AG04449 (cell line): Measurements from ENCODE around the gene NUP214.

Source experiments
- CTCF ChIA-PET: fragments of 350-600 bp; formaldehyde crosslinking; extraction: SDS; loops from one replicate; lab custom pipeline; 2021; ENCODE audit warnings: antibody characterized with exemption; lab: Yijun Ruan, JAX
- POLR2A ChIA-PET: fragments of 400-600, 350-600 bp; formaldehyde crosslinking; extraction: SDS; loops from one replicate; lab custom pipeline; 2020; ENCODE audit warnings: antibody characterized with exemption, inconsistent platforms; lab: Yijun Ruan, JAX
- DNase-seq: peaks from one replicate; pipeline ENCODE4 v3.0.0-alpha.2; 2010; ENCODE audit warnings: low read depth, low spot score
- H3K4me3 ChIP-seq: 2 replicates; pipeline ENCODE4 v1.5.1; 2011; ENCODE audit warnings: low read depth, mild to moderate bottlenecking, control low read depth, low read length
- CTCF ChIP-seq: IDR thresholded peaks from one replicate; pipeline ENCODE4 v1.5.1; 2011; ENCODE audit warnings: mild to moderate bottlenecking, moderate library complexity, low read length, control low read depth, inconsistent platforms; ENCODE audit not compliant: insufficient read depth; ENCODE audit errors: missing control alignments

NUP214 gene

GRCh38 chr9:131214286-131214856 lies 89.0 kb downstream of the NUP214 start:
- no peak for TF ChIP-seq CTCF
- H3K4me3 ChIP-seq = no peak overlapping the region
- POLR2A ChIA-PET = no interaction called here
- no peak for DNase-seq
- CTCF ChIA-PET = interaction anchor here (0.9 to 2.3 kb wide), 3 partner anchors 34 to 122 kb away, joined by 4 to 12 read pairs (median 7); no protein-coding TSS in a partner anchor

- DNase-seq = no peak
- ChIA-PET CTCF (interaction anchor here (0.8 to 2.3 kb wide), 4 partner anchors 34 to 122 kb away, joined by 3 to 12 read pairs (median 6); no protein-coding TSS in a partner anchor), POLR2A (no interaction called here)
- H3K4me3 ChIP-seq = no peak overlapping the region
- TF ChIP-seq CTCF = no peak
These were observed 89.5 kb downstream of the NUP214 start for GRCh38 chr9:131214876-131215275.

- TF ChIP-seq CTCF = no peak
- ChIA-PET POLR2A (no interaction called here), CTCF (no interaction called here)
- no peak for DNase-seq
- no peak overlapping the region for H3K4me3 ChIP-seq
These were observed 91.4 kb downstream of the NUP214 start for GRCh38 chr9:131216806-131217205.

DNA sequence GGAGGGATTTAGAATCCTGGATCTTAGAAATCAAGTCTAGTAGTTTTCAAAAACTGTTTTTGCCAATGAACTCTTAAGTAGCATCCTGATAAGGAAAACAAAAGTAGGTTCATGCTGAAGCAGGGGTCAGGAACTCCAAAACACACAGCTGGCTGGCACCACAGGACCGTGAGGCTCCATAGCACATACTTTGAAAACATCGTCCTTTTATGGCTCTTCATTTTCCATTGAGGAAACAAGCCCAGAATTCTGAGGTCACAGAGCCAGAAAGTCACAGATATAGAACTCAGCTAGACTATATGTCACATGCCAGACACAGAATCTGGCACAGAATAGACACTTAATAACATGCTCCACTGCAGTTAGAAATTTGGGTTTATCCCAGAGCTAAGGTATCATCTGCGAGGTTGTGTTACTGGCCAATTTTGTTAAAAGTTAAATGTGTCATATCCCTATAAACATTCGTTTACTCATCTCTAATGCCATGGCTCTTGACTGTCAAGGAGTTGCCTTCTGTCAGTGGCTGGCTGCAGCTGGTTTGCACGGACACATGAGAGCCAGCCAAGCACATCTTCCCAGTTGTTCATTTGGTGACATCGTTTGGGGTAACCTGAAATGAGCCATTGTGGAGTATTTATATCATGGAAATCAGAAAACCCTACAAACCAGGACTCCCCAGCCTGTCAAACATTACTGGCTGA lies 92.1 kb downstream of the NUP214 start:
- CTCF ChIA-PET = no interaction called here
- no peak overlapping the region for H3K4me3 ChIP-seq
- POLR2A ChIA-PET = interaction anchor here (0.6 kb wide), 1 partner anchor 199 kb away, joined by 3 read pairs; no protein-coding TSS in a partner anchor
- DNase-seq = no peak
- TF ChIP-seq CTCF = no peak

DNA sequence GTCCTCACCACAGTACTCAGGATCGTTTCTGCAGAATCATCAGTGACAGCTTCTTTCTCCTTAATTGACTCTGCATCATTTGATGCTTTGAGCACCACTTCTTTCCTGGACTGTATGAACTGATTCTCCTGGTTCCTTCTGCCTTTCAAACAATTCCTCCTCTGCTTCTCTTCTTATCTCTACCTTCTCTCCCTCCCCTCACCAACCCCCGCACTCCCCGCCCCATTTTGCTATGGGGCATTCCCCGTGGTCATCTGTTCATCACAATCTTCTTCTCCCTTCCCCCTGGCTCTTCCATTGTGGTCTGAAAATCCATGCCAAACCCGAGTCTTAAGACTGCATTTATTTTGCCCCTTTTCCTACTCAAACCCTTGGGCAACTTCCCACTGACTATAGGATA lies 93.0 kb downstream of the NUP214 start:
- H3K4me3 ChIP-seq = no peak overlapping the region
- TF ChIP-seq CTCF = no peak
- DNase-seq = no peak
- CTCF ChIA-PET = interaction anchor here (1.0 kb wide), 1 partner anchor 40 kb away, joined by 3 read pairs; no protein-coding TSS in a partner anchor
- POLR2A ChIA-PET = no interaction called here

DNA sequence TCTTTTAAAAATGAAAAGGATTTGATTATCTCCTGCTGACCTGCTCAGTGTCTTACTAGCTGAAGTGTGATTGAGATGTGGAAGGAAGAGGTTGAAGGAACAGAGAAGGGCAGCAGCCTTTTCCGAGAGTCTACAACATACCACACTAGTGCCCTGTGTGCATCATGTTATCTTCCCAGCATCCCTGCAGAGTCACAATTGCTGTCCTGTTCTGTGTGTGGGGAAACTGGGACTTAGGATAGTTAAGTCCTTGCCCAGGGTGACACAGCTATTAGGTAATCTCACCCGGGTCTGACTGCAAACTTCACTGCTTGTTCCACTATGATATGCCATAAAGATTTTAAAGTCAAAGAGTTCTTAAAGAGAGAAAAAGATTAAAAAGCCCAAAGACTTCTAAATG lies 95.1 kb downstream of the NUP214 start:
- CTCF ChIA-PET = interaction anchor here (1.4 kb wide), 1 partner anchor 11 kb away, joined by 3 read pairs; no protein-coding TSS in a partner anchor
- DNase-seq = no peak
- POLR2A ChIA-PET = no interaction called here
- no peak overlapping the region for H3K4me3 ChIP-seq
- TF ChIP-seq CTCF = no peak
